ENCODE data around the gene NLGN1.

DNA sequence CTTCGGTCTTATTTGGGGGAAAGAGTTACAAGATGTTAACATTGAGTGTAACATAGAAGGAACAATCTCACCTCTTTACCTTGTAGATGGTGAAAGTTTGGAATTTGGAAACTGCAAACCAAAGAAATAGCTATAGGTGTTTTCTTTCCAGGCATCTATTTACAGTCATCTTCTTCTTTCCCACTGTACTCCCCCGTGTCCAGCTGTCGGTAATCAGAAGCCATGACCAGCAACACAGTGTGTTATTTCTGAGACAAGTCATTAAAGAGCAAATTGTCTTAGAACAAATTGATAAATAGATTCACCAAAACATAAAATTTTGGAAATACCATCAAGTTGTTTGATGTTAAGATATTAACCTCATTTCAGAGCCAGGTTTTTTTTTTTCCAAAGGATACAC is 871.0 kb downstream of the NLGN1 start:
- TF ChIP-seq EZH2 (IDR thresholded peaks at IDR 0.05) (no peak), CTCF (IDR thresholded peaks at IDR 0.05) (no peak), EZH2phosphoT487 (IDR thresholded peaks at IDR 0.05) (no peak)
